IMR-90 (cell line): Measurements from ENCODE around the gene IKBIP. TPM values are rescaled to one million over a fixed set of nuclear protein-coding genes. Genes with fewer than 3 reads are reported as not detected.
A peak's percentile ranks its signal among the peaks of the same experiment; 100 is the strongest.

Experiments
- ATAC-seq: fragments of 200-7000 bp; cut with Tn5 transposase; 2 replicates; pipeline ENCODE4 v1.9.1; 2020; ENCODE audit warnings: low read depth, mild to moderate bottlenecking, moderate library complexity
- BruUV-seq: library from RNA; stranded (reverse); fragments of 400-500 nt; replicated peaks from 2 replicates; lab custom pipeline; 2021; lab: Mats Ljungman, UMichigan
- CTCF ChIA-PET: fragments of 300-600 bp; formaldehyde crosslinking; extraction: SDS; loops from one replicate; lab custom pipeline; 2021; ENCODE audit warnings: antibody characterized with exemption; lab: Yijun Ruan, JAX
- POLR2A ChIA-PET: fragments of 300-600 bp; sonication (Branson Sonifier 250); formaldehyde crosslinking; loops from one replicate; lab custom pipeline; 2022; ENCODE audit warnings: antibody characterized with exemption; ENCODE audit not compliant: unreplicated experiment; lab: Charles Lee
- DNase-seq: peaks from one replicate; pipeline ENCODE4 v3.0.0; 2013
- H2AFZ ChIP-seq: replicated peaks from 2 replicates; pipeline ENCODE3; 2013; ENCODE audit warnings: low read length, mild to moderate bottlenecking; ENCODE audit not compliant: poor library complexity
- H2AK5ac ChIP-seq: 2 replicates; pipeline ENCODE4 v1.6.1; 2013; ENCODE audit warnings: low read depth, low read length, inconsistent platforms
- H2AK9ac ChIP-seq: replicated peaks from 2 replicates; pipeline ENCODE3; 2013; ENCODE audit warnings: mild to moderate bottlenecking, low read depth, low read length, moderate library complexity; ENCODE audit not compliant: poor library complexity
- H2BK120ac ChIP-seq: 2 replicates; pipeline ENCODE4 v1.6.1; 2013; ENCODE audit warnings: low read depth, low read length, inconsistent platforms
- H2BK15ac ChIP-seq: 3 replicates; pipeline ENCODE4 v1.6.1; 2013; ENCODE audit warnings: low read depth, low read length, inconsistent platforms
- H2BK20ac ChIP-seq: 2 replicates; pipeline ENCODE4 v1.6.1; 2013; ENCODE audit warnings: low read depth, mild to moderate bottlenecking, inconsistent platforms, low read length, moderate library complexity
- H2BK5ac ChIP-seq: 2 replicates; pipeline ENCODE4 v1.6.1; 2013; ENCODE audit warnings: mild to moderate bottlenecking, low read depth, low read length, inconsistent platforms; ENCODE audit not compliant: poor library complexity, severe bottlenecking
- H3K14ac ChIP-seq: replicated peaks from 2 replicates; pipeline ENCODE4 v1.6.1; 2013; ENCODE audit warnings: low read depth, low read length, inconsistent platforms
- H3K18ac ChIP-seq: 2 replicates; pipeline ENCODE4 v1.6.1; 2013; ENCODE audit warnings: low read depth, low read length, control low read depth
- H3K23ac ChIP-seq: 2 replicates; pipeline ENCODE4 v1.6.1; 2013; ENCODE audit warnings: low read depth, low read length, inconsistent platforms
- H3K27ac ChIP-seq: 2 replicates; pipeline ENCODE4 v1.5.1; 2013; ENCODE audit warnings: mild to moderate bottlenecking, control low read depth, low read length; ENCODE audit not compliant: insufficient read depth
- H3K27me3 ChIP-seq: 2 replicates; pipeline ENCODE4 v1.6.1; 2013; ENCODE audit warnings: low read length; ENCODE audit not compliant: control insufficient read depth, insufficient read depth
- H3K36me3 ChIP-seq: 2 replicates; pipeline ENCODE4 v1.6.1; 2013; ENCODE audit warnings: low read length, mixed read lengths; ENCODE audit not compliant: control insufficient read depth, insufficient read depth
- H3K4ac ChIP-seq: 2 replicates; pipeline ENCODE4 v1.6.1; 2013; ENCODE audit warnings: low read depth, low read length, inconsistent platforms
- H3K4me1 ChIP-seq: 2 replicates; pipeline ENCODE4 v1.6.1; 2013; ENCODE audit warnings: low read length, mixed read lengths; ENCODE audit not compliant: control insufficient read depth, insufficient read depth
- H3K4me2 ChIP-seq: 2 replicates; pipeline ENCODE4 v1.6.1; 2013; ENCODE audit warnings: low read depth, mild to moderate bottlenecking, control low read depth, low read length, moderate library complexity
- H3K4me3 ChIP-seq: 2 replicates; pipeline ENCODE4 v1.5.1; 2013; ENCODE audit warnings: low read depth, mild to moderate bottlenecking, control low read depth, low read length, moderate library complexity; ENCODE audit not compliant: insufficient read depth
- H3K56ac ChIP-seq: 2 replicates; pipeline ENCODE4 v1.6.1; 2013; ENCODE audit warnings: low read length, inconsistent platforms; ENCODE audit not compliant: insufficient read depth; ENCODE audit errors: extremely low read depth
- H3K79me1 ChIP-seq, 2 experiments: 2 replicates each; pipeline ENCODE4 v1.6.1; 2013; ENCODE audit warnings: low read length in 2 of 2, inconsistent platforms in 1 of 2, low read depth in 1 of 2
- H3K9ac ChIP-seq: 2 replicates; pipeline ENCODE4 v1.6.1; 2013; ENCODE audit warnings: low read depth, low read length, control low read depth
- H3K9me1 ChIP-seq: 2 replicates; pipeline ENCODE4 v1.6.1; 2013; ENCODE audit warnings: low read length, inconsistent platforms; ENCODE audit not compliant: insufficient read depth
- H3K9me3 ChIP-seq: 2 replicates; pipeline ENCODE4 v1.6.1; 2013; ENCODE audit warnings: low read length; ENCODE audit not compliant: control insufficient read depth, insufficient read depth
- H4K20me1 ChIP-seq: 2 replicates; pipeline ENCODE4 v1.6.1; 2013; ENCODE audit warnings: low read length, inconsistent platforms; ENCODE audit not compliant: insufficient read depth
- H4K5ac ChIP-seq: 2 replicates; pipeline ENCODE4 v1.6.1; 2013; ENCODE audit warnings: mild to moderate bottlenecking, low read depth, low read length, control low read depth
- H4K8ac ChIP-seq, 2 experiments: 2 replicates each; pipeline ENCODE4 v1.6.1; 2013; ENCODE audit warnings: low read depth in 2 of 2, low read length in 2 of 2, control low read depth in 1 of 2, inconsistent platforms in 1 of 2
- H4K91ac ChIP-seq: 2 replicates; pipeline ENCODE4 v1.6.1; 2013; ENCODE audit warnings: low read depth, low read length, inconsistent platforms; ENCODE audit not compliant: insufficient read depth
- CEBPB ChIP-seq: IDR thresholded peaks from 2 replicates; pipeline ENCODE4 v1.6.1; 2012; ENCODE audit warnings: low read depth, low read length, improper control_type of control experiment
- MAFK ChIP-seq: IDR thresholded peaks from 2 replicates; pipeline ENCODE4 v1.6.1; 2012; ENCODE audit warnings: low read depth, low read length, improper control_type of control experiment
- WGBS, 2 experiments: methylation state at CpG; one replicate each; pipeline versions ENCODE4 v1.1.5 to v1.1.7; 2013; ENCODE audit warnings: missing lambda C conversion rate in 2 of 2; ENCODE audit not compliant: insufficient read length in 1 of 2; ENCODE audit errors: extremely low coverage in 2 of 2; 5-methylcytosine and 5-hydroxymethylcytosine counted together
- dilution Hi-C: fragments of 300-500 bp; cut with HindIII; formaldehyde crosslinking; loops from one replicate; pipeline ENCODE4 v1.14.3; 2018; ENCODE audit warnings: low sequenced_read_pairs; ENCODE audit not compliant: unreplicated experiment
- in situ Hi-C: fragments of 300-500 bp; cut with MboI; formaldehyde crosslinking; loops from 3 replicates; pipeline ENCODE4 v1.14.3; 2019; ENCODE audit warnings: low sequenced_read_pairs, inconsistent platforms, mixed read lengths
- intact Hi-C: fragments of 100-400 bp; cut with micrococcal nuclease; formaldehyde crosslinking; loops from 2 replicates; pipeline ENCODE4 v1.10.0; 2022
- polyA plus RNA-seq, 3 experiments: library from polyadenylated mRNA; depleted of rRNA; stranded (reverse); fragments of >200 nt; gene quantifications; 2 replicates each; pipeline ENCODE4 v1.2.3, GENCODE V29; 2012; ENCODE audit warnings: low replicate concordance in 1 of 3
- total RNA-seq: library from RNA; depleted of rRNA; stranded (reverse); fragments of >200 nt; gene quantifications from 2 replicates; pipeline ENCODE4 v1.2.3, GENCODE V29; 2012

IKBIP gene
- total and polyA plus RNA-seq, 2 of the 4 experiments (the other 2 are of a cell fraction): 37.1 to 52.7 TPM

- Histone ChIP-seq H3K18ac (no peak overlapping the region), H2AK9ac (no peak overlapping the region), H3K9me1 (no peaks in the 10 kb centered on the region), H2AK5ac (no peak overlapping the region), H3K56ac (no peak overlapping the region), H4K20me1 (no peaks in the 10 kb centered on the region), H4K8ac (no peak overlapping the region), H3K27ac (no peak overlapping the region), H2BK5ac (no peak overlapping the region), H3K23ac (no peak overlapping the region), H2BK120ac (no peak overlapping the region), H3K14ac (no peak overlapping the region), H3K27me3 (no peaks in the 10 kb centered on the region), H3K79me1 (peaks cover under 1 to 11% of the 10 kb centered on the region in 2 experiments; a peak in 1 of 4 replicates), H2BK15ac (no peak overlapping the region), H3K4ac (no peak overlapping the region), H4K91ac (no peak overlapping the region), H3K4me3 (no peak overlapping the region), H2BK20ac (no peak overlapping the region), H3K36me3 (peaks cover 20% of the 10 kb centered on the region), H3K4me2 (no peak overlapping the region), H2AFZ (no peak overlapping the region), H3K4me1 (no peaks in the 10 kb centered on the region), H4K5ac (no peak overlapping the region), H3K9me3 (no peaks in the 10 kb centered on the region), H3K9ac (no peak overlapping the region)
- POLR2A ChIA-PET: no interaction called here
- no CpG with 5 or more reads among the region's 2 CpGs for WGBS, 2 experiments
- CTCF ChIA-PET: interaction anchor here (0.6 kb wide), 1 partner anchor 13 kb away, joined by 3 read pairs; no protein-coding TSS in a partner anchor
- dilution Hi-C loops: no loop called here
- ATAC-seq (no peak), DNase-seq (peak; percentile 10)
- intact Hi-C loops: no loop called here
- TF ChIP-seq CEBPB (0 out of 2 replicates have a peak, but pooled peaks have one; percentile 19), MAFK (no peak)
- BruUV-seq: no TSS peak
- in situ Hi-C loops: no loop called here
Measured at GRCh38 chr12:98686603-98687002, 42.0 kb upstream of the IKBIP start.
